Endothelial cell of umbilical vein (primary cell): ENCODE results near the gene MYORG.

Source experiments
- CTCF ChIP-seq, 2 donors: IDR thresholded peaks; 1 replicate in 1 of 2; 2 replicates in 1 of 2; pipeline ENCODE4 v1.5.1; 2011; ENCODE audit warnings: low read length in 2 of 2, mild to moderate bottlenecking in 2 of 2, moderate library complexity in 2 of 2, control low read depth in 1 of 2, inconsistent platforms in 1 of 2, low read depth in 1 of 2; ENCODE audit not compliant: insufficient read depth in 1 of 2; ENCODE audit errors: extremely low read depth in 1 of 2
- POLR2AphosphoS5 ChIP-seq: IDR thresholded peaks from 2 replicates; pipeline ENCODE4 v1.6.1; 2012; ENCODE audit warnings: low read depth, mild to moderate bottlenecking, control low read depth, low read length, moderate library complexity; ENCODE audit not compliant: insufficient read depth

- TF ChIP-seq CTCF (IDR thresholded peaks at IDR 0.05; ENCODE audit: extremely low read depth in 1 of 2, insufficient read depth in 1 of 2, low read depth in 1 of 2, low read length in 2 of 2) (no peak), POLR2AphosphoS5 (no peak)
These were observed 7.1 kb downstream of the MYORG start for GRCh38 chr9:34369636-34370035.
